SK-N-MC (cell line): ENCODE measurements around the gene ATXN1.

Source experiments
- DNase-seq: peaks from one replicate; pipeline ENCODE4 v3.0.0-alpha.2; 2011; ENCODE audit warnings: low read depth, low spot score
- H3K27ac ChIP-seq: fragments of 200-600 bp; sonication (generic); 2 replicates; pipeline ENCODE4 v1.5.1; 2016; ENCODE audit warnings: mixed run types
- H3K36me3 ChIP-seq: fragments of 200-600 bp; sonication (generic); 2 replicates; pipeline ENCODE4 v1.6.1; 2017; ENCODE audit warnings: antibody characterized with exemption, low read length, mixed read lengths; ENCODE audit not compliant: insufficient read depth
- H3K4me3 ChIP-seq: fragments of 200-600 bp; sonication (generic); 2 replicates; pipeline ENCODE4 v1.5.1; 2016
- H3K9ac ChIP-seq: fragments of 200-600 bp; sonication (generic); 2 replicates; pipeline ENCODE4 v1.8.0; 2017; ENCODE audit warnings: mixed run types, mixed read lengths; ENCODE audit not compliant: insufficient read length
- H3K9me3 ChIP-seq: fragments of 200-600 bp; sonication (generic); 2 replicates; pipeline ENCODE4 v1.6.1; 2017; ENCODE audit warnings: low read depth, mild to moderate bottlenecking, antibody characterized with exemption, low read length, moderate library complexity, mixed read lengths
- EZH2 ChIP-seq: fragments of 200-600 bp; sonication (generic); IDR thresholded peaks from one replicate; pipeline ENCODE4 v1.6.1; 2017; ENCODE audit warnings: antibody characterized with exemption
- FOXP2 ChIP-seq: optimal IDR thresholded peaks from 2 replicates; pipeline ENCODE3; 2011; ENCODE audit warnings: mild to moderate bottlenecking, moderate library complexity; ENCODE audit not compliant: insufficient read depth; ENCODE audit errors: extremely low read length, control extremely low read depth
- POLR2AphosphoS5 ChIP-seq: IDR thresholded peaks from 2 replicates; pipeline ENCODE4 v1.6.1; 2012; ENCODE audit warnings: mild to moderate bottlenecking, low read depth, low read length, borderline replicate concordance

The ATXN1 gene

GRCh38 chr6:16696496-16696895 lies 64.8 kb downstream of the ATXN1 start:
- Histone ChIP-seq H3K9ac (no peak overlapping the region), H3K9me3 (no peaks in the 10 kb centered on the region), H3K27ac (no peak overlapping the region), H3K36me3 (no peaks in the 10 kb centered on the region), H3K4me3 (no peak overlapping the region)
- no peak for DNase-seq
- TF ChIP-seq POLR2AphosphoS5: no peak
- TF ChIP-seq EZH2: no peak
- no peak for TF ChIP-seq FOXP2

DNA sequence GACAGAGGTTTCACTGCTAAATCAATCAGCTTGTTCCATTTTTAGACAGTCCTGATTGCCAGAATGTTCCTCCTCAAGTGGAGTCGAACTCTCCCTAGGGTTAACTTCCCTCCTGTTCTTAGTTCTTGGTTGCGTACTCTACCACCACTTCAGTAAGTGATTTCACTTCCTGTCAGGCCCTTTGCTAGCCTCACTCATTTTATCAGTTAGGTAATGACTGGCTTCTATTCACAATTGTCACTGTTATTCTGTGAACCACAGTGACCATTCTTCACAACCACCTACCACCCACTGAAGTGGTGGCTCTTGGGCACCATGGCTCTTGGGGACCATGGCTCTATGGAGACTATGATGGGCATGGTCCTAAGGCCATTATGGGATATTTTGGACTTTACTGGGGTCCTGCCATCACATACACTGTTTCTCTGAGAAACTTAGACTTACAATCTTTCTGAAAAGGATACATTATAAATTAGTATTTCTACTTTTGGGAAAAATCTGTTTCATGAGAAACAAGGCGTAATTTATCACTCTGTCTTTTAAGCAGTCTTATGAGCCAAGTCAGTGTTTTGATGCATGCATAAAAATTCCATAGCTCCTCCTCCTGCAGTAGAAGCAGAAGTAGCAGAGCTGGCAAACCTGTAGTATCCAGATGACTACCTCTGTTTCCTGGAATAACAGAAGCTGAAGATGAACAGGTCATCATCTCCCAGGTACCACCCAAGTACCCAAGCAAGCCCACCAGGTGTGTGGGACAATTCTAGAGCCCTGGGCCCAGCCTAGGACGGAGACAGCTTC lies 66.3 kb downstream of the ATXN1 start:
- Histone ChIP-seq H3K9me3 (no peaks in the 10 kb centered on the region), H3K4me3 (no peak overlapping the region), H3K9ac (no peak overlapping the region), H3K27ac (no peak overlapping the region), H3K36me3 (no peaks in the 10 kb centered on the region)
- TF ChIP-seq POLR2AphosphoS5 (no peak), EZH2 (no peak), FOXP2 (no peak)
- no peak for DNase-seq

DNA sequence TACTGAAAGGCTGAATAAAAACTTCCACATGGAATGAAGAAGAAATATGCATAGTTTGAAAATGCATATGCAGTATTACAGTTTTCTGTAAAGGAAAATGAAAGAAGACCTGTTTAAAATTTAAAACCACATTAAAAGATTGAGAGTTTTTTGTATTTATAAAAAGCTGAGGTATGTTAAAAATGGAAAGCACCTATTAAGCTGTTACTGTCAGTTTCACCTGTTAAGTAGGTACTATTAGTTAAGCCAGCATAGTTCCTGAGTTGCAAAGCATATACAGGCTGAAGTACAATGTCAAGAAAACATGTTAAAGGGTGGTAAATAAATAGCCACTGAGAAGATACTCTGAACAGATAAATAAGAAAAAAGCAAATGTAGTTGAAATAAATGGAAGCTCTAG lies 69.9 kb downstream of the ATXN1 start:
- no peak for DNase-seq
- Histone ChIP-seq H3K9me3 (no peaks in the 10 kb centered on the region), H3K36me3 (no peaks in the 10 kb centered on the region), H3K27ac (no peak overlapping the region), H3K9ac (no peak overlapping the region), H3K4me3 (no peak overlapping the region)
- no peak for TF ChIP-seq FOXP2

GRCh38 chr6:16690608-16691142 lies 70.6 kb downstream of the ATXN1 start:
- TF ChIP-seq FOXP2: no peak
- no peak for TF ChIP-seq EZH2
- no peak for TF ChIP-seq POLR2AphosphoS5
- no peaks in the 10 kb centered on the region for H3K36me3 ChIP-seq
- no peak overlapping the region for H3K27ac ChIP-seq
- no peak overlapping the region for H3K9ac ChIP-seq
- H3K4me3 ChIP-seq: no peak overlapping the region
- no peak for DNase-seq
- H3K9me3 ChIP-seq: no peaks in the 10 kb centered on the region

- Histone ChIP-seq H3K27ac (no peak overlapping the region), H3K9me3 (no peaks in the 10 kb centered on the region), H3K9ac (no peak overlapping the region), H3K36me3 (no peaks in the 10 kb centered on the region), H3K4me3 (no peak overlapping the region)
- DNase-seq: no peak
- TF ChIP-seq EZH2 (no peak), FOXP2 (no peak)
These were observed 71.3 kb downstream of the ATXN1 start for GRCh38 chr6:16689788-16690607.

DNA sequence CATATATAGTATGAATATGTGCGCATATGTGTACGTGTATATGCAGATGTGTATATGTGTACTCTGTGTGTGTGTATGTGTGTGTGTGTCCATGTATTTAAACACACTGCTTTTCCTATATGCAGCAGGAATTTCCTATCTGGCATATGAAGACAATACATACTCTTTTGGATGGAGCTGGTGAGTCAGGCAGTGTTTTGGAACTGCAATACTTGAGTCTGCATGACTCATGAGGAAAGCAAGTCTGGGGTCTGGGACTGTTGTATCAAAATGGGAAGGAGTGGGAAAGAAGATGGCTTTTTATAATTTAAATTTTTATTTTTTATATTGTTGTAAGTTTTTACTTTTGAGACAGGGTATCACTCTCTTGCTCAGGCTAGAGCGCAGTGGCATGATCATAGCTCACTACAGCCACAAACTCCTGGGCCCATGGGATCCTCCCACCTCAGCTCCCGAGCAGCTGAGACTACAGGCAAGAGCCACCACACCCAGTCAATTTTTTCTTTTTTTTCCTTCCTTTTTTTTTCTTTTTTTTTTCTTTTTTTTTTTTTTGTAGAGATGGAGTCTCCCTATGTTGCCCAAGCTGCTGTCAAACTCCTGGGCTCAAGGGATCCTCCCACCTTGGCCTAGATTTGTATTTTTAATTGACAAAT lies 72.2 kb downstream of the ATXN1 start:
- Histone ChIP-seq H3K9me3 (no peaks in the 10 kb centered on the region), H3K36me3 (no peaks in the 10 kb centered on the region), H3K4me3 (no peak overlapping the region), H3K9ac (no peak overlapping the region), H3K27ac (no peak overlapping the region)
- DNase-seq: no peak
- TF ChIP-seq POLR2AphosphoS5: no peak
- no peak for TF ChIP-seq FOXP2
- TF ChIP-seq EZH2: no peak

GRCh38 chr6:16688436-16688835 lies 72.8 kb downstream of the ATXN1 start:
- Histone ChIP-seq H3K9ac (no peak overlapping the region), H3K27ac (no peak overlapping the region), H3K9me3 (no peaks in the 10 kb centered on the region), H3K4me3 (no peak overlapping the region), H3K36me3 (no peaks in the 10 kb centered on the region)
- DNase-seq: no peak
- TF ChIP-seq POLR2AphosphoS5 (no peak), FOXP2 (no peak), EZH2 (no peak)

DNA sequence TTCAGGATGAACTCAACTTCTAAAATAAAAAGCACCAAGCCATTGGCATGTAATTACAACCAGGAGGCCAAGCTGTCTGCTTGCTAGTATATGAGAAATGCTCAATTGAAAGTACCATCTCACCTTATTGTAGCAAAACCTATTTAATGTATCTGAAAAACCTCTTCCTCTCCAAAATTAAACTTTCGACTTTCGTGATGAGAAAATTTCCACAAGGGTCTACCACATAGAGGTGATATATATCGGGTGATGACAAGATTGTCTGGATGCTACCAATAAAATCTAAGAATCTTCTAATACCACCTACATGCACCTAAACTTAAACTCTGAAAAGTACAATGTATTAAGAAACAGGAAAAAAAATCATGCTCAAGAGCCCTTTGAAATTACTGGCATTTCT lies 74.2 kb downstream of the ATXN1 start:
- no peak for TF ChIP-seq EZH2
- no peak for TF ChIP-seq FOXP2
- no peak for TF ChIP-seq POLR2AphosphoS5
- H3K27ac ChIP-seq: no peak overlapping the region
- H3K9me3 ChIP-seq: no peaks in the 10 kb centered on the region
- no peak overlapping the region for H3K9ac ChIP-seq
- no peak overlapping the region for H3K4me3 ChIP-seq
- DNase-seq: no peak
- no peaks in the 10 kb centered on the region for H3K36me3 ChIP-seq
